Breast epithelium (tissue), 3 donors: ENCODE measurements around the gene GPR39.

Experiments used
- POLR2A ChIP-seq: fragments of 450-650 bp; IDR thresholded peaks from one replicate; pipeline ENCODE4 v1.6.1; 2016; ENCODE audit warnings: antibody characterized with exemption, mild to moderate bottlenecking, moderate library complexity
- TF ChIP-seq, protein P1 (sequence below), 3 donors: fragments of 450-650 bp; IDR thresholded peaks; one replicate each; pipeline ENCODE4 v1.5.1; 2016 to 2017; ENCODE audit warnings: antibody characterized with exemption in 3 of 3, mild to moderate bottlenecking in 3 of 3, moderate library complexity in 3 of 3

DNA sequence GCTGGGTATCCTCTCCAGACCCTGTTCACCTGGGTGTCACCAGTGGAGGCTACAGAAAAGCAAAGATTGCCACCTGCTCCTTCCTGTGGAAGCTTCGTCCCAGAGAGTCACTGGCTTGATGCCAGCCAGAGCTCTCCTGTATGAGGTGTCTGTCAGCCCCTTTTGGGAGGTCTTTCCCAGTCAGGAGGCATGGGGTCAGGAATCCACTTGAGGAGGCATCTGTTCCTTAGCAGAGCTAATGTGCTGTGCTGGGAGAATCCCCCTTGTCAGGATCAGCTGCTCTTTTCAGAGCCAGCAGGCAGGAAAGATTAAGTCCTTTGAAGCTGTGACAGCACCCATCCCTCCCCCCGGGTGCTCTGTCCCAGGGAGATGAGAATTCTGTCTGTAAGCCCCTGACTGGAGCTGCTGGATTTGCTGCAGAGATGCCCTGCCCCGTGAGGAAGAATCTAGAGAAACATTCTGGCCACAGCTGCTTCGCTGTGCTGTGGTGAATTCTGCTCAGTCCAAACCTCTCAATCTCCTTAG is 121.8 kb downstream of the GPR39 start:
- TF ChIP-seq, protein P1, sequence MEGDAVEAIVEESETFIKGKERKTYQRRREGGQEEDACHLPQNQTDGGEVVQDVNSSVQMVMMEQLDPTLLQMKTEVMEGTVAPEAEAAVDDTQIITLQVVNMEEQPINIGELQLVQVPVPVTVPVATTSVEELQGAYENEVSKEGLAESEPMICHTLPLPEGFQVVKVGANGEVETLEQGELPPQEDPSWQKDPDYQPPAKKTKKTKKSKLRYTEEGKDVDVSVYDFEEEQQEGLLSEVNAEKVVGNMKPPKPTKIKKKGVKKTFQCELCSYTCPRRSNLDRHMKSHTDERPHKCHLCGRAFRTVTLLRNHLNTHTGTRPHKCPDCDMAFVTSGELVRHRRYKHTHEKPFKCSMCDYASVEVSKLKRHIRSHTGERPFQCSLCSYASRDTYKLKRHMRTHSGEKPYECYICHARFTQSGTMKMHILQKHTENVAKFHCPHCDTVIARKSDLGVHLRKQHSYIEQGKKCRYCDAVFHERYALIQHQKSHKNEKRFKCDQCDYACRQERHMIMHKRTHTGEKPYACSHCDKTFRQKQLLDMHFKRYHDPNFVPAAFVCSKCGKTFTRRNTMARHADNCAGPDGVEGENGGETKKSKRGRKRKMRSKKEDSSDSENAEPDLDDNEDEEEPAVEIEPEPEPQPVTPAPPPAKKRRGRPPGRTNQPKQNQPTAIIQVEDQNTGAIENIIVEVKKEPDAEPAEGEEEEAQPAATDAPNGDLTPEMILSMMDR (IDR thresholded peaks at IDR 0.05): no peak
- TF ChIP-seq POLR2A: no peak
